8988T (cell line): ENCODE results near the gene MYL12B.
A peak's percentile ranks its signal among the peaks of the same experiment; 100 is the strongest.
"Not testable (repeated sequence)": the region's sequence is repeated elsewhere in the genome, so short reads cannot be mapped to it uniquely, and the experiment has no call there.

Experiments used
- DNase-seq: peaks from one replicate; pipeline ENCODE4 v3.0.0; 2011

Gene MYL12B

GRCh38 chr18:3261373-3262233 lies at the start of gene MYL12B:
Gene MYL12B (plus strand): TSS chr18:3262133. CDS start chr18:3272899, 10,766 bp downstream.
- peak; percentile 56 for DNase-seq

- DNase-seq, result no peak
Observed at GRCh38 chr18:3212657-3213056, 49.3 kb upstream of the MYL12B start.

DNA sequence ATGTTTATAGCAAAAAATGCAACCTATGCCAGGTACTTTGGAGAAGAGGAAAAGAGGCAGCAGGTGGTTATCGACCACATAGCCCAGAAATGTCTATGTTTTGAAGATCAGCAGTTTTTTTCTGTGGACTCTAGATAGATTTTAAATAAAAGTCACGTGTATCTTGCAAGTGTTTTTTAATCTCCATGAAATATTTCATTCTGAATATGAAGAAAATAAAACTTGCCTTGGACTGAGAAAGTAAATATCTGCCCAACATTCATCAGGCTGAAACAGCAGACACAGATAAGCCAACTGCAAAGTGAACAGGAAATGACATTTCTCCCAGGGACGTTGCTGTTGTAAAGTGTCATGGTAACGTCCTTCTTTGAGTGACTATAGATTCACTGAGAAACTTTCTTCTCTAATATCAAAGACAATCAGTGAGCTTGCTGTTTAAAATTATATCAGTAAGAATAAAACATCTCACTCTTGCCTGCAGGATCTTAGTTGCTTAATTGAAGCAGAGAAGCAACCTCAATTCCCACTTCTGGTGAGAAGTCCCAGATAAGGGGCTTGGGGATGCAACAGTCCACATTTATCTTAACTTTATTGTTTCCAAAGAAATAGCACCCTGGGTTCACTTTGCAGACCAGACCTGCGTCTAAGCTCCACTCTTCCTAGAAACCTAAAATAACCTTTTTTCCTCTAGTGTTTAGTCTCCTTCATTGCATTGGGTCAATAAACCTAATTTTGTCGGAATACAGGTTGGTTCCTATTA lies 48.5 kb upstream of the MYL12B start:
- no peak for DNase-seq

DNA sequence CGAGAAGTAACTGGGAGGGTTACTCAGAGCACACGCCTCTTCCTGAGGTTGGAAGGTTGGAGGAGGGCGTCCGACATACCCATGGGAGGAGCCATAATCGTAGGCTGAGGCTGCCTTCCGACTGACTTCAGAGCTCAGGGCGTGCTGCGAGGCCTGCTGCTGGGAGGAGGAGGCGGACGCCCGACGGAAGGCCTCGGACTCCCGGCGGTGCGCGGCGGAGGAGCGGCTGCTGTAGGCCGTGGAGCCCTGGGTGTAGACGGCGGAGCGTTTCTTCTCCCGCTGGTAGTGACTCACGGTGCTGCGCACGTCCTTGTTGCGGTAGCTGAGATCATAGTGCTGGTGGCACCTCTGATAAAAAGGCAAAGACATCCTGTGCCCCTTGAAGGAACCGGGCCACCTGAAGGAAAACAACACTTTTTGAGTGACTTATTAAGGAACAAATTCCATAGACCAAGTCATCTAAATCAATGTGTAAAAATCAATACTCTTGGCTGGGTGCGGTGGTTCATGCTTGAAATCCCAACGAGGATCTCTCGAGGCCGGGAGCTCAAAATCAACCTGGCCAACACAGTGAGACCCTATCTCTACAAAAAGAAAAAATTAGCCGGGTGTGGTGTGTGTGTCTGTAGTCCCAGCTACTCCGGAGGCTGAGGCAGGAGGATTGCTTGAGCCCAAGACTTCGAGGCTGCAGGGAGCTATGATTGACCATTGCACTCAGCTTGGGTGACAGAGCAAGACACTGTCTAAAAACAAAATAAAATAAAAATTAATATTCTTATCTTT lies 46.9 kb upstream of the MYL12B start:
- peak; percentile 26 for DNase-seq

DNA sequence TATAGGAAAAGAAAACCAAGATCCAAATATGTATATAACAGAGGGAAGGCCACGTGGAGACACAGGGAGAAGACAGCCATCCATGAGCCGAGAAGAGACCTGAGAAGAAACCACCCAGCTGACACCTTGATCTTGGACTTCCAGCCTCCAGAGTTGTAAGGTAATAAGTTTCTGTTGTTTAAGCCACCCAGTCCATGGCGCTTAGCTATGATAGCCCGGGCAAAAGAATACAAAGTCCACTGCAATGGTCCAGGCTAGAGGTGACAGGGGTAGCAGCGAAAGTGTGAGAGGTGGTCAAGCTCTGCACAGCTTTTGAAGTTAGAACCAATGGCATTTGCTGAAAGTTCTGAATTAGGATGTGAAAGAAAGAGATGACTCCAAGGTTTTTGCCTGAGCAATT lies 44.9 kb upstream of the MYL12B start:
- DNase-seq, result no peak

- no peak for DNase-seq
Observed at GRCh38 chr18:3217948-3218647, 43.8 kb upstream of the MYL12B start.

DNA sequence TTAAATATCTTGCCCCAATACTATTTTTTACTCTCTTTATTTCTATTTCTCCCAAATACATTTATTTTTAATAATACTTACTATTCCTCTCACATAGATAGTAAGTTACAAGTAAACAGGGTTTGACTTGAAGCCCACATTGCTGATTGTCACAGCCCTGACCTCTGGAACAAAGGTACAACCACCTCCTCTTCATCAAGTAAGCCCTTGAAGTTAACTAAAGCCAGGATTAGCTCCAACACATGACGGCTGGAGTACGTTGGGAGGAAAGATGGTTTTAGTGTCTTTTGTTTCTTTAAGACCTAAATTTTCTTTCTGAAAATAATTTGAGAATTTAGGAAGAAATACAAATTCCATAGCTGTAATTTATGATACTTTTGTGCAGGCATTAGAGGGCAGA lies 43.1 kb upstream of the MYL12B start:
- no peak for DNase-seq

GRCh38 chr18:3219241-3219630 lies 42.7 kb upstream of the MYL12B start:
- no peak for DNase-seq

- no peak for DNase-seq
Observed at GRCh38 chr18:3219631-3220335, 42.1 kb upstream of the MYL12B start, which contains the start of gene MYOM1. Gene MYOM1 (minus strand): TSS chr18:3219968. CDS start chr18:3215223, 4,745 bp downstream.

- not testable (repeated sequence) for DNase-seq
Observed at GRCh38 chr18:3220868-3221267, 41.1 kb upstream of the MYL12B start.

GRCh38 chr18:3221496-3221895 lies 40.4 kb upstream of the MYL12B start:
- DNase-seq, result no peak

- DNase-seq, result no peak
Observed at GRCh38 chr18:3223356-3223755, 38.6 kb upstream of the MYL12B start.

DNA sequence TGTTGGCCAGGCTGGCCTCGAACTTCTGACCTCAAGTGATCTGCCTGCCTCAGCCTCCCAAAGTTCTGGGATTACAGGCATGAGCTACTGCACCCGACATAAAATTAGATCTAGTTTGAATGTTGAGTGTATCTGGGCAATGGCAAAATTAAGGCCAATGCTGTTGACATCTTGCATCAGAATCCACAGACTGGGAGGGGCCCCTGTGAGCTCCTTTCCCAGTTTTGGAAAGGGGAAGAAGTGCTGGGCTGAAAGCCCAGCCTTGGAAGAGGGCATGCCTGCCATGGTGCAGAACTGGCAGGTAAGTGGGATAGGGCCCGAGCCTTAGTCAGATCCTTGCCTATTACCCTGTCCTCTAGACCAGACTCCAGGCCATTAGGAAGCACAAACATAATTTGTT lies 37.7 kb upstream of the MYL12B start:
- no peak for DNase-seq

DNA sequence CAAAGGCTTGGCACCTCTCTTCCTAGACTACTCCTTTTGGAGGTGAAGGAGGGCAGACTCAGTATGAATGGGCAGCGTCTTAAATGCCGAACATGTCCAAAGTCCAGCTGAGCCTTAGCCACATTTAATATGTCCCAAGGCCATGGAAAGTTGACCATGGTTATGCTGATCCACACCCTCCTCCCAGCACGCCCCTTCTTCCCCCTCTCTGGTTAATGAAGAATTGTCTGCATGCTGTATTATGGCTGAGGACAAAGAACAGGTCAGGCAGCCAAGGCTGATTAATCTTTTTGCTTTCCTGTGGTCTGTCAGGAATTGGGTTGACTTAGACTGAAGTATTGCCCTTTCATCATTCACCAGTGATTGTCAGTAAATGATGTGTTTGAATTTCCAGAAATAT lies 36.3 kb upstream of the MYL12B start:
- no peak for DNase-seq

- no peak for DNase-seq
Observed at GRCh38 chr18:3226048-3226447, 35.9 kb upstream of the MYL12B start.

DNA sequence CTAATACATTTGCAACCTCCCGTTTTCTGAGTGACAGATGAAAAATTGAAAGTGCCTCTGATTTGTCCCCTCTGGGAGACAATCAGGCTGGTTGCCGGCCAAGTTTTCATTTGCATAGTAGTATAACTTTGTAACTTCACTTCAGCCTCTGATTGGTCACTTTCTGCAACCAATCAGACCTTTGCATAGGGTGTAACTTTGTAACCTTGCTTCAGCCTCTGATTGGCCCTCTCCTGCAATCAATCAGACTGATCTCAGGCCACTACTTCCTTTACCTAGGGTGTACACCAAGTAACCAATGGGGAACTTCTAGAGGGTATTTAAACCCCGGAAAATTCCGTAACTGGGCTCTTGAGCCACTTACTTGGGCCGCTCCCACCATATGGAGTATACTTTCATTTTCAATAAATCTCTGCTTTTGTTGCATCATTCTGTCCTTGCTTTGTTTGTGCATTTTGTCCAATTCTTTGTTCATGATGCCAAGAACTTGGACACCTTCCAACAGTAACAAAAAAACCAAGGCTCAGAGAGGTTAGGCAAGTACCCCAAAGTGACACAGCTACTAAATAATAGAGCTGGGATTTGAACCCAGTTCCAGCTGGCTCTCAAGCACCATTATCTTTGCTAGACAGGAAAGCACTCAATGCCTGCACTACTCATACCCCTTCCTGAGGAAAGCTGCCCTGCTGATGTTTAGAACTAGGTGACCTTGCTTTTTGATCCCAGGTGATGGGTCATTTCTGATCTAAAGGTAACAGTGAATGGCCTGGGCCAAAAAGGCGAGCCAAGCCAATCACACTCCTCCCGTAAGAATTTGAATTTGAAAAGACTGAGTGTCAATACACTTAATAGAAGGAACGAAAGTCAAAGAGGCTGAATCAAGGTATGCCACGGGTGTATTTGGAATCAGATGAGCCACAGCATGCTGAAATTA lies 31.3 kb upstream of the MYL12B start:
- DNase-seq, result no peak

DNA sequence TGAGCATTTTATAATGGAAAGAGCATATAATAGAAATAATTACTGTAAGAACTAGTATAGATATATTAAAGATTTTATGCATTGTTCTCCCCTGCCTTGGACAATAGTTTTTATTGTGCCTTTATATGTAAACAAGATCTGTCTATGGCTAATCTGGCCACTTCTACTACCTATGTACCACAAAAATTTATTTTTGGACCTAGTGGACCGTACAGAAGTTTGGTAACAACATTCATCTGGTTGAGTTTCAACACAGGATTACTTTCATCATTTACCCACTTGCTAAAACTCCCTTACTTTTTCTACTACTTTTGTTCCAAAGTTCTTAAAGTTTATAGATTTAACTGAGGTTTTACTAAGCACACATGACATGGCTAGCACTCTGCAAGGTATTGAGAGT lies 28.9 kb upstream of the MYL12B start:
- no peak for DNase-seq

GRCh38 chr18:3233433-3234168 lies 28.3 kb upstream of the MYL12B start:
- no peak for DNase-seq

GRCh38 chr18:3234457-3234856 lies 27.5 kb upstream of the MYL12B start:
- DNase-seq, result no peak

DNA sequence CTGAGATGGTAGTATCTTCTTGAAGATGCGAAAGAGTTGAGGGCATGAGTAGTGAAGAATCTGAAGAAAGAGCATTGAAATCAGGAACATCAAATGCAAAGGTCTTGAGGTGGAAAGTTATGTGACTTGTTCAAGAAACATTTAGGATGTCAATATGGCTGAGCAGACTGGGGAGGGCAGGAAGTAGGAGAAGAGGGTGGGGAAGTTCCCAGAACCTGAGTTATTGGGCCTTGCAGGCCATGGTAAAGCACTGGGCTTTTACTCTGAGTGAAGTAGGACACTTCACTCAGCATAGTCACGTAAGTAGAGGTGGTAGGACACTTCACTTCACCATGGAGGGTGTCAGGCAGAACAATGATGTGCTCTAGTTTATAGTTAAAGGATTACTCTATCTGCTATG lies 26.1 kb upstream of the MYL12B start:
- DNase-seq, result no peak
